Measurements from ENCODE around the gene TTC38. TPM values are rescaled to one million over a fixed set of nuclear protein-coding genes. Genes with fewer than 3 reads are reported as not detected.

Gene TTC38
- total RNA-seq, 1 donor from 2014 or later: 28.1 TPM

- Mint-ChIP-seq H3K9me3 (ENCODE audit: unreplicated experiment) (no peaks in the 10 kb centered on the region), H3K4me1 (ENCODE audit: unreplicated experiment) (peaks cover 5% of the 10 kb centered on the region), H3K36me3 (ENCODE audit: unreplicated experiment) (peaks cover 27% of the 10 kb centered on the region), H3K4me3 (ENCODE audit: unreplicated experiment) (no peak overlapping the region), H3K27ac (ENCODE audit: unreplicated experiment) (no peak overlapping the region), H3K27me3 (ENCODE audit: unreplicated experiment) (no peaks in the 10 kb centered on the region)
- TF ChIP-seq, protein P1, sequence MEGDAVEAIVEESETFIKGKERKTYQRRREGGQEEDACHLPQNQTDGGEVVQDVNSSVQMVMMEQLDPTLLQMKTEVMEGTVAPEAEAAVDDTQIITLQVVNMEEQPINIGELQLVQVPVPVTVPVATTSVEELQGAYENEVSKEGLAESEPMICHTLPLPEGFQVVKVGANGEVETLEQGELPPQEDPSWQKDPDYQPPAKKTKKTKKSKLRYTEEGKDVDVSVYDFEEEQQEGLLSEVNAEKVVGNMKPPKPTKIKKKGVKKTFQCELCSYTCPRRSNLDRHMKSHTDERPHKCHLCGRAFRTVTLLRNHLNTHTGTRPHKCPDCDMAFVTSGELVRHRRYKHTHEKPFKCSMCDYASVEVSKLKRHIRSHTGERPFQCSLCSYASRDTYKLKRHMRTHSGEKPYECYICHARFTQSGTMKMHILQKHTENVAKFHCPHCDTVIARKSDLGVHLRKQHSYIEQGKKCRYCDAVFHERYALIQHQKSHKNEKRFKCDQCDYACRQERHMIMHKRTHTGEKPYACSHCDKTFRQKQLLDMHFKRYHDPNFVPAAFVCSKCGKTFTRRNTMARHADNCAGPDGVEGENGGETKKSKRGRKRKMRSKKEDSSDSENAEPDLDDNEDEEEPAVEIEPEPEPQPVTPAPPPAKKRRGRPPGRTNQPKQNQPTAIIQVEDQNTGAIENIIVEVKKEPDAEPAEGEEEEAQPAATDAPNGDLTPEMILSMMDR (IDR thresholded peaks at IDR 0.05): no peak
- no peak for DNase-seq (ENCODE audit: extremely low spot score, unreplicated experiment)
Measured at GRCh38 chr22:46224898-46225290, 42.9 kb upstream of the TTC38 start.

- Mint-ChIP-seq H3K4me3 (ENCODE audit: unreplicated experiment) (no peak overlapping the region), H3K27me3 (ENCODE audit: unreplicated experiment) (no peaks in the 10 kb centered on the region), H3K27ac (ENCODE audit: unreplicated experiment) (no peak overlapping the region), H3K36me3 (ENCODE audit: unreplicated experiment) (peaks cover 24% of the 10 kb centered on the region), H3K9me3 (ENCODE audit: unreplicated experiment) (no peaks in the 10 kb centered on the region), H3K4me1 (ENCODE audit: unreplicated experiment) (peaks cover 5% of the 10 kb centered on the region)
- no peak for DNase-seq (ENCODE audit: extremely low spot score, unreplicated experiment)
- TF ChIP-seq, protein P1 (IDR thresholded peaks at IDR 0.05): no peak
Measured at GRCh38 chr22:46225631-46226030, 42.2 kb upstream of the TTC38 start.

- no peak for DNase-seq (ENCODE audit: extremely low spot score, unreplicated experiment)
- Mint-ChIP-seq H3K27ac (ENCODE audit: unreplicated experiment) (no peak overlapping the region), H3K4me1 (ENCODE audit: unreplicated experiment) (peaks cover 5% of the 10 kb centered on the region), H3K9me3 (ENCODE audit: unreplicated experiment) (no peaks in the 10 kb centered on the region), H3K36me3 (ENCODE audit: unreplicated experiment) (peaks cover 18% of the 10 kb centered on the region), H3K27me3 (ENCODE audit: unreplicated experiment) (no peaks in the 10 kb centered on the region), H3K4me3 (ENCODE audit: unreplicated experiment) (no peak overlapping the region)
- TF ChIP-seq, protein P1 (IDR thresholded peaks at IDR 0.05): no peak
Measured at GRCh38 chr22:46226577-46226976, 41.2 kb upstream of the TTC38 start.

GRCh38 chr22:46229701-46230100 lies 38.1 kb upstream of the TTC38 start:
- H3K9me3 Mint-ChIP-seq (ENCODE audit: unreplicated experiment): no peaks in the 10 kb centered on the region
- H3K4me1 Mint-ChIP-seq (ENCODE audit: unreplicated experiment): peaks cover 16% of the 10 kb centered on the region
- H3K4me3 Mint-ChIP-seq (ENCODE audit: unreplicated experiment): no peak overlapping the region
- TF ChIP-seq, protein P1 (IDR thresholded peaks at IDR 0.05): no peak
- H3K36me3 Mint-ChIP-seq (ENCODE audit: unreplicated experiment): peaks cover 10% of the 10 kb centered on the region
- no peak for DNase-seq (ENCODE audit: extremely low spot score, unreplicated experiment)
- no peak overlapping the region for H3K27ac Mint-ChIP-seq (ENCODE audit: unreplicated experiment)
- no peaks in the 10 kb centered on the region for H3K27me3 Mint-ChIP-seq (ENCODE audit: unreplicated experiment)

DNA sequence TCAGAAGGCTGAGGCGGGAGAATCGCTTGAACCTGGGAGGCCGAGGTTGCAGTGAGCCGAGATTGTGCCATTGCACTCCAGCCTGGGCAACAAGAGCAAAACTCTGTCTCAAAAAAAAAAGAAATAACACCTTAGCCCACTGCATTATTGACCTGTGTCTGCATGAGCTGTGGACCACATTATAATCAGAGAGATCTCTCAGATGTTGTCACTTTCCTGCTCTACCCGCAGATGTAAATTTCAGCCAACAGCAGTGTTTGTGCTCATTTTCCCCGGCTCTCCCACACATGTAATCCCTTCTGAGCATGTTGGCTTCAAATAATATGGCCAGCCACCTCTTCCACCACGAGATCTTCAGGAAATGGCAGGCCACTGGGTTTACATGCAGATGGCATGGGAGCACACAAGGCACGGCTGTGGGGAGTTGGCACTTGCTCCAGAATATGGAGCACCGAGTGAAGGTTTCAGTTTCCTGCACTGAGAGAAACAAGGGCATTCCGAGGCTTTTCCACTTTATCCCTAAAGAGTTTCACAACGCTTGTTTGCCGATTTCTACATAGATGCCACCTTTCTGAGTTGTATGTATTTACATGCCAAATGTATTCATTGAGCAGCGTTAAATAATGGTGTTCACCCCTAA lies 37.4 kb upstream of the TTC38 start:
- no peak for DNase-seq (ENCODE audit: extremely low spot score, unreplicated experiment)
- no peak overlapping the region for H3K4me3 Mint-ChIP-seq (ENCODE audit: unreplicated experiment)
- no peaks in the 10 kb centered on the region for H3K9me3 Mint-ChIP-seq (ENCODE audit: unreplicated experiment)
- peaks cover 16% of the 10 kb centered on the region for H3K4me1 Mint-ChIP-seq (ENCODE audit: unreplicated experiment)
- TF ChIP-seq, protein P1 (IDR thresholded peaks at IDR 0.05): no peak
- peaks cover 10% of the 10 kb centered on the region for H3K36me3 Mint-ChIP-seq (ENCODE audit: unreplicated experiment)
- H3K27me3 Mint-ChIP-seq (ENCODE audit: unreplicated experiment): no peaks in the 10 kb centered on the region
- H3K27ac Mint-ChIP-seq (ENCODE audit: unreplicated experiment): no peak overlapping the region

Measured in osteocyte (in vitro differentiated cells).